DMS79 treated with DMSO at 0.1 percent for 48 hours (cell line): ENCODE results near the gene UNC79.

Experiments
- DNase-seq: peaks from one replicate; lab custom pipeline; 2025; lab: John Stamatoyannopoulos, UW

The UNC79 gene

DNA sequence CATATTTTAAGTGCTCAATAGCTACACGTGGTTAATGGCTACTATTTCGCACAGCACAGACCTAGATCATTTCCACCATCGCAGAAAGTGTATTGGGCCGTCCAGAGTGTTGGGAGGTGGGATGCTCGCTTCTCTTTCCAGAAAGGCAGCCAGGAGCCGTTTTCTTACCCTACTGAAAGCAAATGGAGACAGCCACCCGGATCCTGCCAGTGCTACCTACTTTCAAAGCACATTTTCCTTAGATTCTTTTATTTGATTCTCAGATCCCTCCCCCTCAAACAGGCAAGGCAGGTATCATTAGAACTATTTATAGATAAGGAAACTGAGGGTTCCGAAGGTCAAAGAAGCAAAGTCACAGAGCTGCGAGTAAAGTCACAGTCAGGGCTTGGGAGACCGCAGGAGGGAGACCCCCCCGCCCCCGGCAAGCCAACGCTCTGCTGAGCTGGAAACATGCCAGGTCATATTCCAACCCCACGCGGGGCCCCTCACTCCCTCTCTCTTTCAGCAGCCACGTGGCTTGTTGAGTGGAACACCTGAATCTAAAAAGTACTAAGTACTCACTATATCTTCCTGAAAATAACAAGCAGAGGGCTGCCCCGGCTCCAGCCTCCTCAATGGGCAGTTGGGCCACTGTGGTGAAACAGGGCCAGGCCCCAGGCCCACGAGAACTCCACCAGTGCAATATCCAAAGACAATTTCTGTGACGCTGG, 321.4 kb downstream of the UNC79 start:
- no peak for DNase-seq

DNA sequence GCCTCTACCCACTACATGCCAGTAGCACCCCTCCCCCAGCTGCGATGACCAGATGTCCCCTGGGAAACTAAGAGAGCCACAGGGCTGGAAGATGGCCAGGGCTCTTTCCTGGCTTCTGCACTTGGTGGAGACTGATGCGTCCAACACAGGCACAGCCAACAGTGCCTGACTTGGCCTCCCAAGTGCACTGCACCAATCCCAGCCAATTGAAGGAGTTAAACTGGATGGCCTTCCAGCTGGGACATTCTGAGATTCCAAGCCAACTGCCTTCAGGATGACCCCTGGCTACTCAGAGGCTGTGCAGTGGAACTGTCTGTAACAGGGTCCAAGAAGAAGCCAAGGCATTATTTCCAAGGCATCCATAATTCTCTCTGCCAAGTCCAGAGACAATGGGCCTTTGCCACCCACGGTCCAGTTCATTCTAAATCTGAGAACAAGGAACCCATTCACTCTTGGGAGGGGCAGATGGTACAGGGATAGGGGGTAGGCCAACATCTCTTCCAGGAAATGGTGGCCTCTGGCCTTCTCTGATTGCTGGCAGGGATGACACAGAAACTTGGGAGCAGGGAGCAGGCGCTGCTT, 322.3 kb downstream of the UNC79 start:
- no peak for DNase-seq

DNA sequence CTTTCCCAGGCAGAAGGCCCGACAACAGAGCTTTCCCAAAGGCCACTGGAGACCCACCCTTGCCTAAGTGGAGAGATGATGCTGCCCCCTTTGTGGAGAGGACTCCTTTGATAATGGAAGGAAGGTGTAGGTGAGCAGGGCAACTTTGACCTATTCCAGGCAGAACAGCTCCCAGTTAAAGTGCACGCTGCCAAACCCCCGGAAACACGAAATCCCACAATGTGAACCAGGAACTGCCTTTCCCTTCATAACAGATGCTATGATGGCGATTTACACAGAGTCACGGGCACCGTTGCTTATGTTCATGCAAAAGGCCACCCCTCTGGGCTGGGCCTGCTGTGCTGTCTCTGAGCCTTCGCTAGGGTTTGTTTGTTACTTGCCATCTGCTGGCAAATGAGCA, 322.9 kb downstream of the UNC79 start:
- no peak for DNase-seq

GRCh38 chr14:93757206-93757605, 326.5 kb downstream of the UNC79 start:
- DNase-seq, result no peak
